GM15510 (cell line): ENCODE measurements around the gene PSMA3.
A peak's percentile ranks its signal among the peaks of the same experiment; 100 is the strongest.

Experiments
- POLR2A ChIP-seq: IDR thresholded peaks from 3 replicates; pipeline ENCODE4 v1.6.1; 2011; ENCODE audit warnings: borderline replicate concordance; ENCODE audit not compliant: insufficient read length; ENCODE audit errors: extremely low read depth

The PSMA3 gene

GRCh38 chr14:58244556-58245387, at the start of gene PSMA3:
Gene PSMA3 (plus strand): TSS chr14:58244843. CDS start chr14:58244921, 78 bp downstream.
- peak; percentile 77 for TF ChIP-seq POLR2A

GRCh38 chr14:58196198-58196597, 48.4 kb upstream of the PSMA3 start:
- no peak for TF ChIP-seq POLR2A

- TF ChIP-seq POLR2A: no peak
Observed at GRCh38 chr14:58198086-58198485, 46.6 kb upstream of the PSMA3 start.

- peak; percentile 70 for TF ChIP-seq POLR2A
Observed at GRCh38 chr14:58199726-58200479, 44.7 kb upstream of the PSMA3 start, which contains the start of gene ACTR10. Gene ACTR10 (plus strand): TSS chr14:58200149. CDS start chr14:58200218, 69 bp downstream.

GRCh38 chr14:58200480-58200841, 44.2 kb upstream of the PSMA3 start:
- TF ChIP-seq POLR2A: no peak

- TF ChIP-seq POLR2A: no peak
Observed at GRCh38 chr14:58200846-58201245, 43.8 kb upstream of the PSMA3 start.

GRCh38 chr14:58213176-58213575, 31.5 kb upstream of the PSMA3 start:
- TF ChIP-seq POLR2A: no peak

- no peak for TF ChIP-seq POLR2A
Observed at GRCh38 chr14:58215191-58215914, 29.3 kb upstream of the PSMA3 start.

GRCh38 chr14:58216544-58216943, 28.1 kb upstream of the PSMA3 start:
- TF ChIP-seq POLR2A: no peak

- TF ChIP-seq POLR2A: no peak
Observed at GRCh38 chr14:58227096-58227819, 17.4 kb upstream of the PSMA3 start.

- no peak for TF ChIP-seq POLR2A
Observed at GRCh38 chr14:58238252-58239243, 6.1 kb upstream of the PSMA3 start.

- no peak for TF ChIP-seq POLR2A
Observed at GRCh38 chr14:58239244-58240195, 5.1 kb upstream of the PSMA3 start.
